ENCODE data around the gene MKX. TPM values are rescaled to one million over a fixed set of nuclear protein-coding genes. Genes with fewer than 3 reads are reported as not detected.

MKX gene
- total and polyA plus RNA-seq, 2 experiments from 2014 or later, result 0.10 to 0.90 TPM

DNA sequence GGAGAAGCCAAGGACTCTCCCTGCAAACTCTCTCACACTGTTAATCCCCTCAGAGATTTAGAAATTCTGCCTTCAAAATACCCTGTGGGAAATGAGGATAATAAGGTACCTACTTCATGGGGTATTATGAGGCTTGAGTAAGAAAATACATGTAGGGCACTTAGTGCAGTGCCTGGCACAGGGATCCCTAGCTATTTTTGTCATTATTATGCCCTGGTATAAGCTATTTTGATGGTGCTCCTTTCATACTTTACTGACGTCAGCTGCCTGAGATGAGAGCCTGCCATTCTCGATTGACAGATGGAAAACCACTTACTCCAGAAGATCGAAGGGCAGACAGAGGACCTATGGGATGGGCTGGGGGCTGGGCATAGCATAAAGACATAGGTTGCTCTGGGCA, 30.1 kb downstream of the MKX start:
- DNase-seq (ENCODE audit: low spot score), result no peak
- Histone ChIP-seq H4K20me1 (ENCODE audit: insufficient read depth, poor library complexity, severe bottlenecking) (no peaks in the 10 kb centered on the region), H3K9me2 (replicated peaks; ENCODE audit: insufficient read depth) (no peaks in the 10 kb centered on the region), H3K4me1 (ENCODE audit: insufficient read depth) (no peaks in the 10 kb centered on the region), H3K4me2 (no peak overlapping the region), H3K79me2 (no peaks in the 10 kb centered on the region), H3K27ac (no peak overlapping the region), H3K36me3 (replicated peaks; ENCODE audit: insufficient read depth, low read depth) (no peaks in the 10 kb centered on the region), H2AFZ (no peak overlapping the region), H3K9me3 (ENCODE audit: low read depth) (no peaks in the 10 kb centered on the region), H3K4me3 (no peak overlapping the region), H3K27me3 (no peaks in the 10 kb centered on the region)
- TF ChIP-seq EZH2phosphoT487 (IDR thresholded peaks at IDR 0.05; ENCODE audit: low read depth, severe bottlenecking, unreplicated experiment) (no peak), EZH2 (IDR thresholded peaks at IDR 0.05; ENCODE audit: borderline replicate concordance) (no peak)
- TF ChIP-seq, protein P1, sequence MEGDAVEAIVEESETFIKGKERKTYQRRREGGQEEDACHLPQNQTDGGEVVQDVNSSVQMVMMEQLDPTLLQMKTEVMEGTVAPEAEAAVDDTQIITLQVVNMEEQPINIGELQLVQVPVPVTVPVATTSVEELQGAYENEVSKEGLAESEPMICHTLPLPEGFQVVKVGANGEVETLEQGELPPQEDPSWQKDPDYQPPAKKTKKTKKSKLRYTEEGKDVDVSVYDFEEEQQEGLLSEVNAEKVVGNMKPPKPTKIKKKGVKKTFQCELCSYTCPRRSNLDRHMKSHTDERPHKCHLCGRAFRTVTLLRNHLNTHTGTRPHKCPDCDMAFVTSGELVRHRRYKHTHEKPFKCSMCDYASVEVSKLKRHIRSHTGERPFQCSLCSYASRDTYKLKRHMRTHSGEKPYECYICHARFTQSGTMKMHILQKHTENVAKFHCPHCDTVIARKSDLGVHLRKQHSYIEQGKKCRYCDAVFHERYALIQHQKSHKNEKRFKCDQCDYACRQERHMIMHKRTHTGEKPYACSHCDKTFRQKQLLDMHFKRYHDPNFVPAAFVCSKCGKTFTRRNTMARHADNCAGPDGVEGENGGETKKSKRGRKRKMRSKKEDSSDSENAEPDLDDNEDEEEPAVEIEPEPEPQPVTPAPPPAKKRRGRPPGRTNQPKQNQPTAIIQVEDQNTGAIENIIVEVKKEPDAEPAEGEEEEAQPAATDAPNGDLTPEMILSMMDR (IDR thresholded peaks at IDR 0.05; ENCODE audit: poor library complexity), result no peak
- WGBS (ENCODE audit: low lambda C conversion rate, missing lambda C conversion rate), result 90% methylated on average over 3 of the region's 3 CpGs

DNA sequence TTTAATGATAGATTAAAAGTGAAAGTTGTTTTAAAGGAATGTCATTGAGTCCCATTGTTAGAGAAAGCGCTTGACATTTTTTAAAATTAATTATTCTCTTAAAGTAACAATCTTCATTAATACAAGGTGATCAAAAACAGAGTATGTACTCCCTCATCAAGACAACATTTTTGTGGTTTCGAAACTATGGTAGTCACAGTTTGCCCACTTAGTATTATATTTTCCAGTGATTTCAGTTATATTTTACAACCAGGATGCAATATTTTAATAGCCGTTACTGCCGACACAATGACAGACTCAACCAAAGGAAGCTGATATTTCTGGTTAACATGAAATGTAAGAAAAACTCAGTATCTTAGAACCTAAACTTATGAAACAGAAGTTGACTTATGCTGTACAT, 31.3 kb downstream of the MKX start:
- no peak for DNase-seq (ENCODE audit: low spot score)
- no peak overlapping the region for H3K4me2 ChIP-seq
- no peak for TF ChIP-seq EZH2 (IDR thresholded peaks at IDR 0.05; ENCODE audit: borderline replicate concordance)
- TF ChIP-seq, protein P1 (IDR thresholded peaks at IDR 0.05; ENCODE audit: poor library complexity), result no peak
- TF ChIP-seq EZH2phosphoT487 (IDR thresholded peaks at IDR 0.05; ENCODE audit: low read depth, severe bottlenecking, unreplicated experiment), result no peak
- H3K27ac ChIP-seq, result no peak overlapping the region
- no peaks in the 10 kb centered on the region for H4K20me1 ChIP-seq (ENCODE audit: insufficient read depth, poor library complexity, severe bottlenecking)
- 65% methylated on average over 4 of the region's 4 CpGs for WGBS (ENCODE audit: low lambda C conversion rate, missing lambda C conversion rate)
- no peak overlapping the region for H2AFZ ChIP-seq
- no peaks in the 10 kb centered on the region for H3K9me2 ChIP-seq (replicated peaks; ENCODE audit: insufficient read depth)
- H3K27me3 ChIP-seq, result no peaks in the 10 kb centered on the region
- H3K4me1 ChIP-seq (ENCODE audit: insufficient read depth), result no peaks in the 10 kb centered on the region
- H3K79me2 ChIP-seq, result no peaks in the 10 kb centered on the region
- H3K9me3 ChIP-seq (ENCODE audit: low read depth), result no peaks in the 10 kb centered on the region
- no peaks in the 10 kb centered on the region for H3K36me3 ChIP-seq (replicated peaks; ENCODE audit: insufficient read depth, low read depth)
- no peak overlapping the region for H3K4me3 ChIP-seq

DNA sequence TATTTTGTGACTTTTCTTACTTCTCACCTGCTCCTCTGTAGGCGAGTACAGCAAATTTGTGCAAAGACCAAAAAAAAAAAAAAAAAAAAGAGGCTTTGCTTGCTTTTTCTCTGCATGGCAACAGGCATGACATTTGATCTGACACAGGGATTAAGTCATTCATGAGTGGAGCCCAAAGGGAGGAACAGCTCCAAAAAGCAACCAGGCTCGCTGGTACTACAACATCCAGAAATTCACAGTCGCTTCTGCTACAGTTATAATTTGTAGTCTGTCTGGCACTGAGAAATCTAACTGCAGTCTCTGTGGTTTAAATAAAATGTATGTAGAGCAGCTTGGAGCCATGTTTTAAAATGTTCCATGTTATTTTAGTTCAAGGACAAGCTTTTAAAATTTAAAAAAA, 31.7 kb downstream of the MKX start:
- Histone ChIP-seq H3K27me3 (no peaks in the 10 kb centered on the region), H3K4me2 (no peak overlapping the region)

DNA sequence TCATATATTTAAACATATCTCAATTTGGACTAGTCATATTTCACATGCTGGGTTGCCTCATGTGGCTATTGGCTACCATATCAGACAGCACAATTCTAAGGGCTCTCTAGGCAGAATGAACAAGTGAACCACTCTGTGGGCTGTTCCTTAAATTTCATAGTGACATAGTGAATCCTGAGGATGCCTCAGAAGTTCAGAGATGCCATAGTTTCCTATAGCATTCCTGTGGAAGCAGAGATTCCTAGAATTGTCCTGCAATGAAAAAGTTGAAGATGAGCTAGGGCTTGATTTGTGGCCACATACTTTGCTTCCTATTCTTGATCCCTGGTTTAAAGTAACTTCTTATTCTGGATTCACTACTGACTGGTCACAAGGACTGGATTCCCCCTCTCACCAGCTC, 35.6 kb downstream of the MKX start:
- Histone ChIP-seq H3K36me3 (replicated peaks; ENCODE audit: insufficient read depth, low read depth) (no peaks in the 10 kb centered on the region), H3K9me3 (ENCODE audit: low read depth) (no peaks in the 10 kb centered on the region), H3K9me2 (replicated peaks; ENCODE audit: insufficient read depth) (no peaks in the 10 kb centered on the region), H3K27ac (no peak overlapping the region), H3K4me1 (ENCODE audit: insufficient read depth) (no peaks in the 10 kb centered on the region), H3K27me3 (no peaks in the 10 kb centered on the region), H4K20me1 (ENCODE audit: insufficient read depth, poor library complexity, severe bottlenecking) (no peaks in the 10 kb centered on the region), H3K4me3 (no peak overlapping the region), H2AFZ (no peak overlapping the region), H3K79me2 (no peaks in the 10 kb centered on the region), H3K4me2 (no peak overlapping the region)
- TF ChIP-seq, protein P1 (IDR thresholded peaks at IDR 0.05; ENCODE audit: poor library complexity), result no peak
- TF ChIP-seq EZH2 (IDR thresholded peaks at IDR 0.05; ENCODE audit: borderline replicate concordance), result no peak
- no peak for TF ChIP-seq EZH2phosphoT487 (IDR thresholded peaks at IDR 0.05; ENCODE audit: low read depth, severe bottlenecking, unreplicated experiment)
- DNase-seq (ENCODE audit: low spot score), result no peak

More for the DNA sequence above, 31.7 kb downstream of the MKX start:
- Histone ChIP-seq H3K27ac (no peak overlapping the region), H3K9me3 (ENCODE audit: low read depth) (no peaks in the 10 kb centered on the region), H3K9me2 (replicated peaks; ENCODE audit: insufficient read depth) (no peaks in the 10 kb centered on the region), H4K20me1 (ENCODE audit: insufficient read depth, poor library complexity, severe bottlenecking) (no peaks in the 10 kb centered on the region), H3K4me3 (no peak overlapping the region), H3K79me2 (no peaks in the 10 kb centered on the region), H3K36me3 (replicated peaks; ENCODE audit: insufficient read depth, low read depth) (no peaks in the 10 kb centered on the region), H2AFZ (no peak overlapping the region), H3K4me1 (ENCODE audit: insufficient read depth) (no peaks in the 10 kb centered on the region)
- no peak for TF ChIP-seq EZH2 (IDR thresholded peaks at IDR 0.05; ENCODE audit: borderline replicate concordance)
- no peak for DNase-seq (ENCODE audit: low spot score)
- 70% methylated on average over 3 of the region's 3 CpGs for WGBS (ENCODE audit: low lambda C conversion rate, missing lambda C conversion rate)
